ENCODE measurements around the gene CXCR4.

- TF ChIP-seq, protein P1, sequence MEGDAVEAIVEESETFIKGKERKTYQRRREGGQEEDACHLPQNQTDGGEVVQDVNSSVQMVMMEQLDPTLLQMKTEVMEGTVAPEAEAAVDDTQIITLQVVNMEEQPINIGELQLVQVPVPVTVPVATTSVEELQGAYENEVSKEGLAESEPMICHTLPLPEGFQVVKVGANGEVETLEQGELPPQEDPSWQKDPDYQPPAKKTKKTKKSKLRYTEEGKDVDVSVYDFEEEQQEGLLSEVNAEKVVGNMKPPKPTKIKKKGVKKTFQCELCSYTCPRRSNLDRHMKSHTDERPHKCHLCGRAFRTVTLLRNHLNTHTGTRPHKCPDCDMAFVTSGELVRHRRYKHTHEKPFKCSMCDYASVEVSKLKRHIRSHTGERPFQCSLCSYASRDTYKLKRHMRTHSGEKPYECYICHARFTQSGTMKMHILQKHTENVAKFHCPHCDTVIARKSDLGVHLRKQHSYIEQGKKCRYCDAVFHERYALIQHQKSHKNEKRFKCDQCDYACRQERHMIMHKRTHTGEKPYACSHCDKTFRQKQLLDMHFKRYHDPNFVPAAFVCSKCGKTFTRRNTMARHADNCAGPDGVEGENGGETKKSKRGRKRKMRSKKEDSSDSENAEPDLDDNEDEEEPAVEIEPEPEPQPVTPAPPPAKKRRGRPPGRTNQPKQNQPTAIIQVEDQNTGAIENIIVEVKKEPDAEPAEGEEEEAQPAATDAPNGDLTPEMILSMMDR (IDR thresholded peaks at IDR 0.05) = no peak
- TF ChIP-seq POLR2AphosphoS5 (IDR thresholded peaks at IDR 0.05) = no peak
Measured at GRCh38 chr2:136133586-136133985, 15.6 kb upstream of the CXCR4 start.

Measured in sigmoid colon (tissue), 4 donors.